Stimulated activated CD8-positive, alpha-beta memory T cell treated with anti-CD3 and anti-CD28 coated beads, Interleukin-7, amount 100 ng/mL, for 24 hours (primary cell): ENCODE measurements around the gene SLFNL1.
A peak's percentile ranks its signal among the peaks of the same experiment; 100 is the strongest.

Experiments
- DNase-seq: peaks from one replicate; pipeline ENCODE4 v3.0.0-alpha.2; 2020; ENCODE audit warnings: low read depth

SLFNL1 gene

GRCh38 chr1:40986956-40987355, 34.6 kb downstream of the SLFNL1 start:
- no peak for DNase-seq

- no peak for DNase-seq
These were observed 35.2 kb downstream of the SLFNL1 start for GRCh38 chr1:40986328-40986783.

GRCh38 chr1:40985875-40986274, 35.6 kb downstream of the SLFNL1 start:
- no peak for DNase-seq

GRCh38 chr1:40985161-40985560, 36.4 kb downstream of the SLFNL1 start:
- no peak for DNase-seq

GRCh38 chr1:40984531-40984930, 37.0 kb downstream of the SLFNL1 start:
- DNase-seq, result no peak

GRCh38 chr1:40984066-40984465, 37.5 kb downstream of the SLFNL1 start:
- no peak for DNase-seq

- no peak for DNase-seq
These were observed 38.2 kb downstream of the SLFNL1 start for GRCh38 chr1:40983286-40983685.

GRCh38 chr1:40982721-40983120, 38.8 kb downstream of the SLFNL1 start:
- DNase-seq, result no peak

- no peak for DNase-seq
These were observed 39.7 kb downstream of the SLFNL1 start for GRCh38 chr1:40981691-40982448.

GRCh38 chr1:40980453-40981121, 40.9 kb downstream of the SLFNL1 start:
- DNase-seq, result peak; percentile 24

- DNase-seq, result no peak
These were observed 41.5 kb downstream of the SLFNL1 start for GRCh38 chr1:40980068-40980452.

GRCh38 chr1:40979241-40980067, 42.1 kb downstream of the SLFNL1 start, which contains the start of gene CTPS1:
Gene CTPS1, plus strand, starts transcription at chr1:40979696. Its CDS starts 3,595 bp downstream, at chr1:40983291.
- peak; percentile 92 for DNase-seq

GRCh38 chr1:40978886-40979240, 42.7 kb downstream of the SLFNL1 start:
- no peak for DNase-seq

- no peak for DNase-seq
These were observed 43.8 kb downstream of the SLFNL1 start for GRCh38 chr1:40977716-40978115.

- DNase-seq, result no peak
These were observed 44.4 kb downstream of the SLFNL1 start for GRCh38 chr1:40976952-40977690.

- no peak for DNase-seq
These were observed 46.6 kb downstream of the SLFNL1 start for GRCh38 chr1:40974945-40975344.

GRCh38 chr1:40973912-40974311, 47.6 kb downstream of the SLFNL1 start:
- DNase-seq, result no peak

GRCh38 chr1:40971966-40972365, 49.6 kb downstream of the SLFNL1 start:
- DNase-seq, result no peak

GRCh38 chr1:40969445-40969844, 52.1 kb downstream of the SLFNL1 start:
- no peak for DNase-seq

GRCh38 chr1:40966417-40966816, 55.1 kb downstream of the SLFNL1 start:
- DNase-seq, result no peak
